Measurements from ENCODE around the gene NCS1. TPM values are rescaled to one million over a fixed set of nuclear protein-coding genes. Genes with fewer than 3 reads are reported as not detected.

The NCS1 gene
- total RNA-seq (2021), result 58.6 and 58.8 TPM in 2 replicates
- Bru-seq, nascent RNA, result percentile 66 among the genes with signal in this experiment
- BruChase-seq, experiment 1, labeled RNA remaining after a 2-hour chase, result percentile 72 among the genes with signal in this experiment
- BruChase-seq, experiment 2, labeled RNA remaining after a 6-hour chase, result percentile 84 among the genes with signal in this experiment
- long read RNA-seq, full-length matches to known transcripts, result 88 of 139 reads
- long read RNA-seq, partial matches to known transcripts, result 31 of 139 reads
- long read RNA-seq, other reads (novel, unspliced or antisense), result 20 of 139 reads

- Histone ChIP-seq H3K4me1 (ENCODE audit: insufficient read depth, low read length, poor library complexity, severe bottlenecking) (peaks cover 9% of the 10 kb centered on the region), H3K4me3 (ENCODE audit: low read depth, low read length, poor library complexity, severe bottlenecking) (peak within 1 kb of the TSS; percentile 79), H3K27ac (ENCODE audit: low read depth, low read length, poor library complexity, severe bottlenecking) (peak within 1 kb of the TSS; percentile 77), H3K27me3 (replicated peaks; ENCODE audit: insufficient read depth, low read depth, low read length, poor library complexity) (no peaks in the 10 kb centered on the region), H3K9me3 (ENCODE audit: low read depth, low read length, poor library complexity, severe bottlenecking) (no peaks in the 10 kb centered on the region), H3K36me3 (ENCODE audit: insufficient read depth, low read length, poor library complexity, severe bottlenecking) (no peaks in the 10 kb centered on the region)
- POLR2A ChIA-PET (ENCODE audit: low non-redundant PET), result no interaction called here
- DNase-seq (ENCODE audit: low spot score), result peak; percentile 76
- BruUV-seq (replicated peaks), result no TSS peak
- no peak for TF ChIP-seq EZH2 (IDR thresholded peaks at IDR 0.05; ENCODE audit: borderline replicate concordance, low read depth, low read length, poor library complexity, severe bottlenecking)
- CTCF ChIA-PET, result no interaction called here
- intact Hi-C loops (cut with micrococcal nuclease; ENCODE audit: unreplicated experiment), result no loop called here
Observed at GRCh38 chr9:130172161-130172857, at the start of gene NCS1. NCS1 (plus strand) TSS chr9:130172404; CDS start chr9:130172664, 260 bp downstream.

GRCh38 chr9:130122456-130122855, 49.7 kb upstream of the NCS1 start:
- peaks cover 13% of the 10 kb centered on the region for H3K36me3 ChIP-seq (ENCODE audit: insufficient read depth, low read length, poor library complexity, severe bottlenecking)
- no peaks in the 10 kb centered on the region for H3K9me3 ChIP-seq (ENCODE audit: low read depth, low read length, poor library complexity, severe bottlenecking)
- H3K27ac ChIP-seq (ENCODE audit: low read depth, low read length, poor library complexity, severe bottlenecking), result no peak overlapping the region
- ChIA-PET CTCF (no interaction called here), POLR2A (ENCODE audit: low non-redundant PET) (no interaction called here)
- no peaks in the 10 kb centered on the region for H3K27me3 ChIP-seq (replicated peaks; ENCODE audit: insufficient read depth, low read depth, low read length, poor library complexity)
- intact Hi-C loops (cut with micrococcal nuclease; ENCODE audit: unreplicated experiment), result no loop called here
- peaks cover 33% of the 10 kb centered on the region for H3K4me1 ChIP-seq (ENCODE audit: insufficient read depth, low read length, poor library complexity, severe bottlenecking)
- no peak for DNase-seq (ENCODE audit: low spot score)
- BruUV-seq (replicated peaks), result no TSS peak
- TF ChIP-seq CTCF (conservative IDR thresholded peaks at IDR 0.05; ENCODE audit: low read depth, low read length), result no peak
- TF ChIP-seq EZH2 (IDR thresholded peaks at IDR 0.05; ENCODE audit: borderline replicate concordance, low read depth, low read length, poor library complexity, severe bottlenecking), result no peak
- H3K4me3 ChIP-seq (ENCODE audit: low read depth, low read length, poor library complexity, severe bottlenecking), result no peak overlapping the region

GRCh38 chr9:130124085-130124860, 47.9 kb upstream of the NCS1 start:
- H3K4me3 ChIP-seq (ENCODE audit: low read depth, low read length, poor library complexity, severe bottlenecking), result no peak overlapping the region
- no peaks in the 10 kb centered on the region for H3K27me3 ChIP-seq (replicated peaks; ENCODE audit: insufficient read depth, low read depth, low read length, poor library complexity)
- no peak overlapping the region for H3K27ac ChIP-seq (ENCODE audit: low read depth, low read length, poor library complexity, severe bottlenecking)
- ChIA-PET CTCF (no interaction called here), POLR2A (ENCODE audit: low non-redundant PET) (no interaction called here)
- intact Hi-C loops (cut with micrococcal nuclease; ENCODE audit: unreplicated experiment), result no loop called here
- H3K9me3 ChIP-seq (ENCODE audit: low read depth, low read length, poor library complexity, severe bottlenecking), result no peaks in the 10 kb centered on the region
- no TSS peak for BruUV-seq (replicated peaks)
- TF ChIP-seq CTCF (conservative IDR thresholded peaks at IDR 0.05; ENCODE audit: low read depth, low read length), result no peak
- no peak for TF ChIP-seq EZH2 (IDR thresholded peaks at IDR 0.05; ENCODE audit: borderline replicate concordance, low read depth, low read length, poor library complexity, severe bottlenecking)
- H3K36me3 ChIP-seq (ENCODE audit: insufficient read depth, low read length, poor library complexity, severe bottlenecking), result peaks cover 22% of the 10 kb centered on the region
- no peak for DNase-seq (ENCODE audit: low spot score)
- H3K4me1 ChIP-seq (ENCODE audit: insufficient read depth, low read length, poor library complexity, severe bottlenecking), result peaks cover 14% of the 10 kb centered on the region
